ENCODE data around the gene NRDC.

DNA sequence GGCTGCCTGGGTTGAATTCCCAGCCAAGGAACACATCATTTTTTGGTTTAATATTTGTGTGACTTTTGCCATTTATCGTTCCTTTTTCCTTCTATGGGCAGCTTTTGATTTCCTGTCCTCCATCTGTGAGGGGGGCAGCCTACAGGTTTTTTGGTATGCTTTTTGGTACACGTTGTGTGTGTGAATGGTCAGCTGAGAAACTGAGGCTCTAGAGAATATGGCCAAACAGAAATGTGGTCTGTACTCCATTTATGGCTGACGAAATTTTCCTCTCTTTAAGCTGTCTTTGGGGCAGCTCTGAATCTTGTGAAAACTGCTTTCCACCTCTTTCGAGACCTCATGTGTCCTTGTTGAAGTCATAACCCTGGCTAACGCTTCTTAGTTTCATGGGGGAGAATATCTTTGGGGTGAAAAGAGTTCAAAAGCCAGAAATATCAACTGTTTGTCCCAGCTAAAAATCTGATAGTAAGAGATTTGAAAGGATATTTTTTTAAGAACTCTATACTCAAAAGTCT is 26.6 kb downstream of the NRDC start:
- TF ChIP-seq POLR2AphosphoS5 (IDR thresholded peaks at IDR 0.05; ENCODE audit: low read depth, low read length) (no peak), TAF1 (IDR thresholded peaks at IDR 0.05; ENCODE audit: borderline replicate concordance, low read depth, low read length) (no peak)

All from GM12892 (cell line).